HG02763 (cell line): ENCODE measurements around the gene TEX12.
"Not testable (repeated sequence)": the region's sequence is repeated elsewhere in the genome, so short reads cannot be mapped to it uniquely, and the experiment has no call there.

ENCODE experiments used
- ATAC-seq: cut with Tn5 transposase; IDR thresholded peaks from one replicate; pipeline ENCODE4 v1.9.1; 2021; ENCODE audit warnings: mild to moderate bottlenecking, moderate library complexity; ENCODE audit not compliant: unreplicated experiment

Gene TEX12

DNA sequence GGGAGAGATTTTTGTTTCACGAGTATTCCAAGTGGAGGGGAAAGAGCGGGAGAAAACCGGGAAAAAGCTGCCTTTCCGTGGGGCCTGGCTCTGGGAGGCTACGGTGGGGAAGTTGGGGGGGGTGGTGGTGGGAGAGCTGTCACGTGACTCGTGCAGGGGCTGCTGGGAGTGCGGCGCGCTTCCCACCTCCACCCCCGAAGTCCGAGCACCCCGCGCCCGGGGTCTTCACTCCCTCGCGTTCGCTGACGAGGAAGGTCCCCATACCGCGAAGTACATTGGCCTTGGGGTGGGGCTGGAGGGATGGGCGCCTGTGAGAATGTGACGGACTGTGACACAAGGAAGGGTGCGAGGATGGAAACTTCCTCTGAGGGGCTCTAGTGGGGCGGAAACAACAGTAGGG is at the start of gene TEX12:
Gene TEX12 (plus strand): TSS at position 228 of the 400 bp plus-strand sequence. CDS start 1,897 bp downstream, outside the sequence.
- ATAC-seq = no peak

GRCh38 chr11:112118176-112118575 is 49.0 kb upstream of the TEX12 start:
- ATAC-seq = no peak

GRCh38 chr11:112121981-112122615 is 45.1 kb upstream of the TEX12 start:
- ATAC-seq = no peak

DNA sequence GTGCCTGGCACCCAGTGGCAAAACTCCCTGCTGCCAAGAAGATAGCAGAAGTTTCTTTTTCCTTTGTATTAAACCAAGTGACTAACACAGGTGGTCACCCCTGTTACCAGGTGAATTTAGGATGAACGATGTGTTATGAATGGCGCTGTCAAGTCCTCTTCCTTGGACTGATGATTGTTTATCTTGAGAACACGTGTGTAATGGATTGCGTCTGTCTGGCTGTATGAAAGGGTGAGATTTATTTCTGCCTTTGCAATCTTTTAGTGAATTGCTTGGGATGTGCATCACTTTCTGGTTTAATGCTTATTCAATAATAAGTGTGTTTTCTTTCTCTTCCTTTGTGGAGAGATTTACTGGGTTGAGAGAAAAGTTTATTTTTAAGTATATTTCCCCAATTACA is 44.0 kb upstream of the TEX12 start:
- no peak for ATAC-seq

DNA sequence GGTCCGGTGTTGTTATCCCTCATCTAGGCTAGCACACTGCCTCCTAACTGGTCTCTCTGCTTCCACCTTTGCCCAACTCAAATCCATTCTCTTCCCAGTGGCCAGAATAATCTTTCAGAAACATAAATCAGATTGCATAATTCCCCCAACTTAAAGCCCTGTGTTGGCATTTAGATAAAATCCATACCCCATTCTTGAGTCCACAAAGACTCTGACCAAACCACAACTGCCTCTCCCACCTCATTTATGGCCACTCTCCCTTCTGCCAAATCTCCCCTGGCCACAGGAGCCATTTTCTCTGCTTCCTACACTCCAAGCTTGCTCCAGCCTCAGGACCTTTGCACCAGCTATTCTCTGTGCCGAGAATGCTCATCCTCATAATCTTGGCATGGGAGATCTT is 40.1 kb upstream of the TEX12 start:
- no peak for ATAC-seq

- ATAC-seq = no peak
These were observed 38.6 kb upstream of the TEX12 start for GRCh38 chr11:112128483-112129121.

GRCh38 chr11:112129656-112130055 is 37.5 kb upstream of the TEX12 start:
- no peak for ATAC-seq

DNA sequence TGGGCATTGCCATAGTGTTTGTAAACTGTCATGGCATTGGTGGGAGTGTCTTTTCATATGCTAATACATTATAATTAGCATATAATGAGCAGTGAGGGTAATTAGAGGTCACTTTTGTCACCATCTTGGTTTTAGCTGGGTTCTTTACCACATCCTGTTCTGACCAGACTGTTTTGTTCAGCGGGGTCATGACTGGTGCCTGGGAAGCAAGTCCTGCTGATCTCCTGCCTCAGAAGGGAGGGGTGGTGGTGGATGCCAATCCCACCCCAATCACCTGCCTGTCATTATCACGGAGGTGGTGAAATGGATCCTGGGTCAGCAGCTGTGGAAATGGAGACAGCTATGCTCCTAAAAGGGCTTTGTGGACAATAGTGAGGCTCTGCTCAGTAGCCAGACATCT is 34.4 kb upstream of the TEX12 start:
- no peak for ATAC-seq

DNA sequence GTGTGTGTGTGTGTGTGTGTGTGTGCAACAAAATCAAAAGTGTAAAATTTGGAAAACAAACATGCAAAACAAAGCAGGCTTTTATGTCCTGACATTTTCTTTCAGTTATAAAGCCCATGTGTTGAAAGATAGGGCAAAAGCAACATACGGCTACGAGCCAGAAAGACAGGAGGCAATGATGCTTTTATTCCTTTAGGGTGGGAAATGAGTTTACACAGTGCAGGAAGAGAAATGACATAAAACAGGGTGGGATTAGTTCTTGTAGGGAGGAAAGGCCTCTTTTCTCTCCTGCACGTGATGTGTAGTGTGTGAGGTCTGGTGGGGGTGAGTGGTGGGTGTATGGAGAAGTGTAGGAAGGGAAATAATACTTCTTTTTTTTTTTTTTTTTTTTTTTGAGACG is 32.7 kb upstream of the TEX12 start:
- ATAC-seq = no peak

DNA sequence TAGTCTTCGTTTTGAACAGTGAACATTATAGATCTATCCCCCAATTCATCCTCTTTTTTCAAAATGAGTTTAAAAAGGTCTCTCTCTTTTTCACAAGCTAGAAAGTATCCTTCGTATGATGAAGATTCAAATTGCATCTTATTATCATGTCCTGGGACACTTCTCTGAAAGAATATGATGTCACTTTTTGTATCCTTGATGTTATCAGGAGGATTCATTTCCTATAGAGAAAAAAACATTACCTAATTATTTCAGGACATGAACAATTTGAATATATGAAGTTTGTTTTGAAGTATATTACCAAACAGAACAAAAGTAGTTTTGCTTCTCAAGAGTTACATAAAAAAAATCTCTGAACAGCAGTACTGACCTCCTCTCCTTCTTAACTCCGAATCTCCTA is 23.6 kb upstream of the TEX12 start:
- no peak for ATAC-seq

- ATAC-seq = no peak
These were observed 16.7 kb upstream of the TEX12 start for GRCh38 chr11:112150517-112150916.

GRCh38 chr11:112156153-112156955 is 10.8 kb upstream of the TEX12 start:
- no peak for ATAC-seq

- no peak for ATAC-seq
These were observed 10.0 kb upstream of the TEX12 start for GRCh38 chr11:112156956-112157766.

DNA sequence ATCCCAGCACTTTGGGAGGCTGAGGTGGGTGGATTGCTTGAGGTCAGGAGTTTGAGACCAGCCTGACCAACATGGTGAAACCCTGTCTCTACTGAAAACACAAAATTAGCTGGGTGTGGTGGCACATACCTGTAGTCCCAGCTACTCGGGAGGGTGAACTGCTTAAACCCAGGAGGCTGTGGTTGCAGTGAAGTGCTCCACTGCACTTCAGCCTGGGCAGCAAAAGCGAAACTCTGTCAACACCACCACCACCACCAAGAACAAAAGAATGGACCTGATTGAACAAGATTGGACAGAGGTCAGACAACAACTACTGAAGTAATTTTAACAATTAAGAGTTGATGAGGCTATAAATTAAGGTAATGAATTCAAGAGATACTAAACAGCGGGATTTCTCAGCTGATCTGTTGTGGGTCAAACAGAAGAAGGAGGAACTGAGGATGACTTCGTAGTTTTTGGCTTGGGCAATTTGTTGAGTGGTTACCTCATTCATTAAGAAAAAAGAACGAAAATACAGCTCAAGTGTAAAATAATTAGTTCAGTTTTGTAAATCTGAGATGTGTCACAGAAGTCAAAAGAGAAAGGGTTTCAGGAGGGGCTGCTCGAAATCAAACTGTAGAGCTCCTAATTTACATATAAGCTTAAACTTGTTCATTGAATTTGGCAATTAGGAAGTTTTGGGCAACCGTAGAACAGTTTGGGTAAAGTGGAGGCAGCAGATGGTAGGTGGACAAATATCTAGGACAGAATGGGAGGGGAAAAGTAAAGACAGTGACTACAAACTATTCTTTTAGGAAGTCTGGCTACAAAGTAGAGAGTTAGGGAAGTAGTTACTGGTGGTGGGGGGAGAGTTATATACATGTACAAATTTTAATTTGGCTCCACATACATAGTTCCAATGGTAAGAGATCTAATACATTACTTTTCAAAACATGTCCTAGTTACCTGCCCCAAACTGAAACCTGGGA is 7.8 kb upstream of the TEX12 start:
- ATAC-seq = no peak

DNA sequence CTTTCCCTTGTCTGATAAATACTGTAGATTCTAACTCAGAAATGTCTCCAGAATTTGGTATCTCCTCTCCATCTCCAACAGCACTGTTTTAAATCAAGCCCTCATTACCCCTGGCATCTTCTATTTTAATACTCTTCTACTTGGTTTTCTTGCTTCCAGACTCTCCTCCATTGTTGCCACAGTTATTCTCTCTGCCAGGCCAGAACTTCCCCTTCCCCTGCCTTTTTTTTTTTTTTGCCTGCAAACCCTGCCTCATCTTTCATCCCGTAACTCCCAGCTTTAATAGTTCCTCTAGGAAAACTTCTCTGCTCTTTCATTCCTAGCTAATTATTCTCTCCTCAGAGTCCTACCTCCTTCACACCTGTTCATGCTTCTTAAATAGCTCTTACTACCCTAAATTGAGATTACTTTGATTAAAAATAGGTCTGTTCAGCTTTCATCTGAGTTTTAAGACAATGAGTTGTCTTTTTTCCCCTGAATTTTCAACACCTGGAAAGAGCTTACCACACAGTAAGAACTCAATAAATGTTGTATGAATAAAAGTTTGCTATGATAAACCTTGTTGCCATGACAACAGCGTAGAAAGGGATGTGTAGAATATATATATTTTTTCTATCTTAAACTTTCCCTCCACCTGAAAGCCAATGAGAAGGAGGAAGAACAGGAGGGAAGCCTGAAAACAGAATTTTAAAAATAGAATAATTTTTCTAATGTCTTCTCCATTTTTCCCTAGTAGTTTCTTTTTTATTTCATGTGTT is 6.9 kb upstream of the TEX12 start:
- ATAC-seq = no peak

GRCh38 chr11:112161012-112161411 is 6.2 kb upstream of the TEX12 start:
- no peak for ATAC-seq

GRCh38 chr11:112162200-112162599 is 5.0 kb upstream of the TEX12 start:
- not testable (repeated sequence) for ATAC-seq

- no peak for ATAC-seq
These were observed 4.2 kb upstream of the TEX12 start for GRCh38 chr11:112162761-112163546.
